IMR-90 (cell line): ENCODE data around the gene IQSEC3. TPM values are rescaled to one million over a fixed set of nuclear protein-coding genes. Genes with fewer than 3 reads are reported as not detected.

Experiments
- ATAC-seq: fragments of 200-7000 bp; cut with Tn5 transposase; 2 replicates; pipeline ENCODE4 v1.9.1; 2020; ENCODE audit warnings: low read depth, mild to moderate bottlenecking, moderate library complexity
- BruUV-seq: library from RNA; stranded (reverse); fragments of 400-500 nt; replicated peaks from 2 replicates; lab custom pipeline; 2021; lab: Mats Ljungman, UMichigan
- CTCF ChIA-PET: fragments of 300-600 bp; formaldehyde crosslinking; extraction: SDS; loops from one replicate; lab custom pipeline; 2021; ENCODE audit warnings: antibody characterized with exemption; lab: Yijun Ruan, JAX
- POLR2A ChIA-PET: fragments of 300-600 bp; sonication (Branson Sonifier 250); formaldehyde crosslinking; loops from one replicate; lab custom pipeline; 2022; ENCODE audit warnings: antibody characterized with exemption; ENCODE audit not compliant: unreplicated experiment; lab: Charles Lee
- DNase-seq: peaks from one replicate; pipeline ENCODE4 v3.0.0; 2013
- H2AFZ ChIP-seq: replicated peaks from 2 replicates; pipeline ENCODE3; 2013; ENCODE audit warnings: low read length, mild to moderate bottlenecking; ENCODE audit not compliant: poor library complexity
- H2AK5ac ChIP-seq: 2 replicates; pipeline ENCODE4 v1.6.1; 2013; ENCODE audit warnings: low read depth, low read length, inconsistent platforms
- H2AK9ac ChIP-seq: replicated peaks from 2 replicates; pipeline ENCODE3; 2013; ENCODE audit warnings: mild to moderate bottlenecking, low read depth, low read length, moderate library complexity; ENCODE audit not compliant: poor library complexity
- H2BK120ac ChIP-seq: 2 replicates; pipeline ENCODE4 v1.6.1; 2013; ENCODE audit warnings: low read depth, low read length, inconsistent platforms
- H2BK15ac ChIP-seq: 3 replicates; pipeline ENCODE4 v1.6.1; 2013; ENCODE audit warnings: low read depth, low read length, inconsistent platforms
- H2BK20ac ChIP-seq: 2 replicates; pipeline ENCODE4 v1.6.1; 2013; ENCODE audit warnings: low read depth, mild to moderate bottlenecking, inconsistent platforms, low read length, moderate library complexity
- H2BK5ac ChIP-seq: 2 replicates; pipeline ENCODE4 v1.6.1; 2013; ENCODE audit warnings: mild to moderate bottlenecking, low read depth, low read length, inconsistent platforms; ENCODE audit not compliant: poor library complexity, severe bottlenecking
- H3K14ac ChIP-seq: replicated peaks from 2 replicates; pipeline ENCODE4 v1.6.1; 2013; ENCODE audit warnings: low read depth, low read length, inconsistent platforms
- H3K18ac ChIP-seq: 2 replicates; pipeline ENCODE4 v1.6.1; 2013; ENCODE audit warnings: low read depth, low read length, control low read depth
- H3K23ac ChIP-seq: 2 replicates; pipeline ENCODE4 v1.6.1; 2013; ENCODE audit warnings: low read depth, low read length, inconsistent platforms
- H3K27ac ChIP-seq: 2 replicates; pipeline ENCODE4 v1.5.1; 2013; ENCODE audit warnings: mild to moderate bottlenecking, control low read depth, low read length; ENCODE audit not compliant: insufficient read depth
- H3K27me3 ChIP-seq: 2 replicates; pipeline ENCODE4 v1.6.1; 2013; ENCODE audit warnings: low read length; ENCODE audit not compliant: control insufficient read depth, insufficient read depth
- H3K36me3 ChIP-seq: 2 replicates; pipeline ENCODE4 v1.6.1; 2013; ENCODE audit warnings: low read length, mixed read lengths; ENCODE audit not compliant: control insufficient read depth, insufficient read depth
- H3K4ac ChIP-seq: 2 replicates; pipeline ENCODE4 v1.6.1; 2013; ENCODE audit warnings: low read depth, low read length, inconsistent platforms
- H3K4me1 ChIP-seq: 2 replicates; pipeline ENCODE4 v1.6.1; 2013; ENCODE audit warnings: low read length, mixed read lengths; ENCODE audit not compliant: control insufficient read depth, insufficient read depth
- H3K4me2 ChIP-seq: 2 replicates; pipeline ENCODE4 v1.6.1; 2013; ENCODE audit warnings: low read depth, mild to moderate bottlenecking, control low read depth, low read length, moderate library complexity
- H3K4me3 ChIP-seq: 2 replicates; pipeline ENCODE4 v1.5.1; 2013; ENCODE audit warnings: low read depth, mild to moderate bottlenecking, control low read depth, low read length, moderate library complexity; ENCODE audit not compliant: insufficient read depth
- H3K56ac ChIP-seq: 2 replicates; pipeline ENCODE4 v1.6.1; 2013; ENCODE audit warnings: low read length, inconsistent platforms; ENCODE audit not compliant: insufficient read depth; ENCODE audit errors: extremely low read depth
- H3K79me1 ChIP-seq, 2 experiments: 2 replicates each; pipeline ENCODE4 v1.6.1; 2013; ENCODE audit warnings: low read length in 2 of 2, inconsistent platforms in 1 of 2, low read depth in 1 of 2
- H3K9ac ChIP-seq: 2 replicates; pipeline ENCODE4 v1.6.1; 2013; ENCODE audit warnings: low read depth, low read length, control low read depth
- H3K9me1 ChIP-seq: 2 replicates; pipeline ENCODE4 v1.6.1; 2013; ENCODE audit warnings: low read length, inconsistent platforms; ENCODE audit not compliant: insufficient read depth
- H3K9me3 ChIP-seq: 2 replicates; pipeline ENCODE4 v1.6.1; 2013; ENCODE audit warnings: low read length; ENCODE audit not compliant: control insufficient read depth, insufficient read depth
- H4K20me1 ChIP-seq: 2 replicates; pipeline ENCODE4 v1.6.1; 2013; ENCODE audit warnings: low read length, inconsistent platforms; ENCODE audit not compliant: insufficient read depth
- H4K5ac ChIP-seq: 2 replicates; pipeline ENCODE4 v1.6.1; 2013; ENCODE audit warnings: mild to moderate bottlenecking, low read depth, low read length, control low read depth
- H4K8ac ChIP-seq, 2 experiments: 2 replicates each; pipeline ENCODE4 v1.6.1; 2013; ENCODE audit warnings: low read depth in 2 of 2, low read length in 2 of 2, control low read depth in 1 of 2, inconsistent platforms in 1 of 2
- H4K91ac ChIP-seq: 2 replicates; pipeline ENCODE4 v1.6.1; 2013; ENCODE audit warnings: low read depth, low read length, inconsistent platforms; ENCODE audit not compliant: insufficient read depth
- BHLHE40 ChIP-seq: fragments of 150-350 bp; IDR thresholded peaks from 2 replicates; pipeline ENCODE4 v1.6.1; 2016; ENCODE audit warnings: mild to moderate bottlenecking, low read depth, low read length
- CHD1 ChIP-seq: IDR thresholded peaks from 2 replicates; pipeline ENCODE4 v1.6.1; 2012; ENCODE audit warnings: low read depth, low read length, improper control_type of control experiment
- POLR2A ChIP-seq: IDR thresholded peaks from 2 replicates; pipeline ENCODE4 v1.6.1; 2012; ENCODE audit warnings: mild to moderate bottlenecking, low read depth, low read length
- RAD21 ChIP-seq: IDR thresholded peaks from 2 replicates; pipeline ENCODE4 v1.6.1; 2012; ENCODE audit warnings: low read length, improper control_type of control experiment
- RCOR1 ChIP-seq: IDR thresholded peaks from 2 replicates; pipeline ENCODE4 v1.6.1; 2012; ENCODE audit warnings: mild to moderate bottlenecking, low read length, improper control_type of control experiment; ENCODE audit not compliant: insufficient replicate concordance
- WGBS, 2 experiments: methylation state at CpG; one replicate each; pipeline versions ENCODE4 v1.1.5 to v1.1.7; 2013; ENCODE audit warnings: missing lambda C conversion rate in 2 of 2; ENCODE audit not compliant: insufficient read length in 1 of 2; ENCODE audit errors: extremely low coverage in 2 of 2; 5-methylcytosine and 5-hydroxymethylcytosine counted together
- dilution Hi-C: fragments of 300-500 bp; cut with HindIII; formaldehyde crosslinking; loops from one replicate; pipeline ENCODE4 v1.14.3; 2018; ENCODE audit warnings: low sequenced_read_pairs; ENCODE audit not compliant: unreplicated experiment
- in situ Hi-C: fragments of 300-500 bp; cut with MboI; formaldehyde crosslinking; loops from 3 replicates; pipeline ENCODE4 v1.14.3; 2019; ENCODE audit warnings: low sequenced_read_pairs, inconsistent platforms, mixed read lengths
- intact Hi-C: fragments of 100-400 bp; cut with micrococcal nuclease; formaldehyde crosslinking; loops from 2 replicates; pipeline ENCODE4 v1.10.0; 2022
- polyA plus RNA-seq, 3 experiments: library from polyadenylated mRNA; depleted of rRNA; stranded (reverse); fragments of >200 nt; gene quantifications; 2 replicates each; pipeline ENCODE4 v1.2.3, GENCODE V29; 2012; ENCODE audit warnings: low replicate concordance in 1 of 3
- total RNA-seq: library from RNA; depleted of rRNA; stranded (reverse); fragments of >200 nt; gene quantifications from 2 replicates; pipeline ENCODE4 v1.2.3, GENCODE V29; 2012

Gene IQSEC3
- total and polyA plus RNA-seq, 2 of the 4 experiments (the other 2 are of a cell fraction), result 0.10 TPM; not detected in 1

DNA sequence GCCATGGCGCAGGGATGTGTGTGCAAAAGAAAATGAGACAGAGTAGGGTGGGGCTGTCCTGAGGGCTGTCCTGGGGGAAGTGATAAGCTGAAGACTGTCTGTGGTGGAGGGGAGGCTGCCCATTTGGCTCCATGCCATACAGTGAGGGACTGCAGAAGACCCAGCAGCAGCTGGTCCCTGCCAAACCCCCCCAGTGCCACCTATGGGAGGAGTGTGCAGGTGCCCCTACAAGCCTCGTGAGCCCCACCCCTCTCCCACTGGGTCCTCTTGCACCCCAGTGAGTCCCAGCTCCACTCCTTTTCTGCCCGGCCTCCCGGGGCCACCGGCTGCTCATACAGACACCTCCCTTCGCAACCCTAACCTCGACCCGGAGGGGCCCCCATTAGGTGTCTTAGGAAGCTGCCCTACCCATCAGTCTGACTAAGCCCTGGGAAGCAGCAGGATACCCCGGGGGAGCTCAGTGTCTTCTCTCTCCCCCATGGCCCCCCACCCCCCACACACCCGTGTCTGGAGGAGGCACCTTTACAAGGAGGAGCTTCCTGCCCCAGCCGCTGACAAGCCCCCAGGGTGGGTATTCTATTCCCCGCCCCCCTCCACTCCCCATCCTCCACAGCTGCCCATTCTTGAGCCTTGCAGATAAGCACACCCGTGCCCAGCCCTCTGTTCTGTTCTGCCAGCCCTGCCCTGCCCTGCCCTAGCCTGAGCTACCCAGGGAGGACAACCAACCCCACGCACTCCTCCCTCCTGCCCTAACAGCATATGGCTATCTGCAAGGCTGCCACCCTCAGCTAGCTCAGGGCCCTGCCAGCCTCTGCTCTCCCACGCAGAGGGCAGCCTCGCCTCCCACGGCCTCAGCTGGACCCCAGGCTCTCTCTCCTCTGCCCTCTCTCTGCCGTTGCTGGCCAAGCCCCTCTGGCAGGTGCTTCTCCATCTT, 105.4 kb downstream of the IQSEC3 start (continued):
- TF ChIP-seq POLR2A, result no peak
- no peak for TF ChIP-seq RAD21

DNA sequence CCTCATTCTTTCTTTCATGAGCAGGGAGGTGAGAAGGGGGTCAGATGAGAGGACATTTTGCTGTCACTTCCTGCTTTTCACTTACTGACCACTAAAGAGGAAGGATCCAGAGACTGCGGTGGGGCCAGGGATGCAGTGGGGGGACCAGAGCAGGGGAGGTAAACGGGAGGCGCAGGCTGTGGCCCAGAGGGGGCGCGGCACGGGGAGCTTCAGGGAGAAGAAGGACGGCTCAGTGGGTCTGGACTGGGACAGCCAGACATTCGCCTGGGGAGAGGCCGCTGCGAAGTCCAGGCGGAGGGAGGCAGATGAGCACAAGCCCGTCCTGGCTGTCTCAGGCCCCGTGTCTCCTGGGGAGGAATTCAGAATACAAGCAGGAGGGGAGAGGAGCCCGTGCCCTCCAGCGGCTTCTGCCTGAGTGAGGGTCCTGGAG, 106.2 kb downstream of the IQSEC3 start:
- Histone ChIP-seq H2BK15ac (no peak overlapping the region), H2BK5ac (no peak overlapping the region), H3K56ac (no peak overlapping the region), H3K9me3 (no peaks in the 10 kb centered on the region), H4K8ac (no peak overlapping the region), H3K14ac (no peak overlapping the region), H2AFZ (no peak overlapping the region), H2AK9ac (no peak overlapping the region), H3K4ac (no peak overlapping the region), H4K20me1 (no peaks in the 10 kb centered on the region), H2BK20ac (no peak overlapping the region), H3K36me3 (no peaks in the 10 kb centered on the region), H4K5ac (no peak overlapping the region), H3K4me3 (no peak overlapping the region), H2AK5ac (no peak overlapping the region), H3K4me2 (no peak overlapping the region), H3K4me1 (peaks cover 22% of the 10 kb centered on the region), H4K91ac (no peak overlapping the region), H3K79me1 (no peaks in the 10 kb centered on the region; a peak in 1 of 4 replicates), H3K27ac (no peak overlapping the region), H3K9ac (no peak overlapping the region), H3K18ac (no peak overlapping the region), H2BK120ac (no peak overlapping the region), H3K27me3 (peaks cover 4% of the 10 kb centered on the region; the same call in 1 of the 2 replicates), H3K9me1 (peaks cover 14% of the 10 kb centered on the region), H3K23ac (no peak overlapping the region)
- intact Hi-C loops, result no loop called here
- CTCF ChIA-PET, result no interaction called here
- no TSS peak for BruUV-seq
- TF ChIP-seq CHD1, result no peak
- no peak for TF ChIP-seq RAD21
- TF ChIP-seq RCOR1, result no peak
- TF ChIP-seq BHLHE40, result no peak
- no peak for TF ChIP-seq POLR2A
- in situ Hi-C loops, result no loop called here
- dilution Hi-C loops, result no loop called here
- ATAC-seq, result no peak
- POLR2A ChIA-PET, result no interaction called here
- WGBS, 2 experiments, result 71% methylated on average over 7 of the region's 15 CpGs; no CpG with 5 or more reads in 1 of the 2 experiments
- no peak for DNase-seq
